IPS-18a (cell line): ENCODE results near the gene OR2L2.

Experiments used
- H3K27ac ChIP-seq: one replicate; pipeline ENCODE4 v1.5.1; 2013; ENCODE audit warnings: low read length
- H3K27me3 ChIP-seq: one replicate; pipeline ENCODE4 v1.6.1; 2013; ENCODE audit warnings: mild to moderate bottlenecking, low read length; ENCODE audit not compliant: control insufficient read depth, insufficient read depth
- H3K36me3 ChIP-seq: one replicate; pipeline ENCODE4 v1.6.1; 2013; ENCODE audit warnings: low read depth, low read length; ENCODE audit not compliant: control insufficient read depth
- H3K4me1 ChIP-seq: one replicate; pipeline ENCODE4 v1.6.1; 2013; ENCODE audit warnings: low read depth, low read length; ENCODE audit not compliant: control insufficient read depth
- H3K4me3 ChIP-seq: one replicate; pipeline ENCODE4 v1.5.1; 2013; ENCODE audit warnings: low read length
- H3K9ac ChIP-seq: one replicate; pipeline ENCODE4 v1.6.1; 2013; ENCODE audit warnings: mild to moderate bottlenecking, low read length, moderate library complexity
- H3K9me3 ChIP-seq: one replicate; pipeline ENCODE4 v1.6.1; 2013; ENCODE audit warnings: low read depth, low read length; ENCODE audit not compliant: control insufficient read depth

OR2L2 gene, protein sequence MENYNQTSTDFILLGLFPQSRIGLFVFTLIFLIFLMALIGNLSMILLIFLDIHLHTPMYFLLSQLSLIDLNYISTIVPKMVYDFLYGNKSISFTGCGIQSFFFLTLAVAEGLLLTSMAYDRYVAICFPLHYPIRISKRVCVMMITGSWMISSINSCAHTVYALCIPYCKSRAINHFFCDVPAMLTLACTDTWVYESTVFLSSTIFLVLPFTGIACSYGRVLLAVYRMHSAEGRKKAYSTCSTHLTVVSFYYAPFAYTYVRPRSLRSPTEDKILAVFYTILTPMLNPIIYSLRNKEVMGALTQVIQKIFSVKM

DNA sequence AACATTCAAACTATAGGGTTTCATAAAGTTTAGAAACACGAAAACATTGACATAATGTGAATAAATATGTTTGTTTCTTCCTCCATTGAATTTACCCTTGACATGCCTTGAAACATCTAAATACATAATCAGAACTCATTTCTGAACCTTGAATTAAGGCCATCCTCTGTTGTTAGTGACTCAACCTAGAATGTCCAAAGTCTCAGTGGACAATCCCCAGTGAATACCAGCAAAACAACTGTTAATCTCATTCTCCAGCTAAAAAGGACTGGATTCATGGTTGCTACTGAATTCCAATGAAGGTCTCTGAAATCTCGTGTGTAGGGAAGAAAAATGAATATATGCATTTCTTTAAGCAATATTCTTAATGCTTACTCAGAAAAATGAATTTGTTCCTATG is at the start of gene OR2L2:
TSS of gene OR2L2 (plus strand) at position 301 of the 400 bp plus-strand sequence. CDS start 8,198 bp downstream, outside the sequence.
- peaks cover 70% of the 10 kb centered on the region for H3K9me3 ChIP-seq
- no peaks in the 10 kb centered on the region for H3K36me3 ChIP-seq
- no peaks in the 10 kb centered on the region for H3K4me1 ChIP-seq

DNA sequence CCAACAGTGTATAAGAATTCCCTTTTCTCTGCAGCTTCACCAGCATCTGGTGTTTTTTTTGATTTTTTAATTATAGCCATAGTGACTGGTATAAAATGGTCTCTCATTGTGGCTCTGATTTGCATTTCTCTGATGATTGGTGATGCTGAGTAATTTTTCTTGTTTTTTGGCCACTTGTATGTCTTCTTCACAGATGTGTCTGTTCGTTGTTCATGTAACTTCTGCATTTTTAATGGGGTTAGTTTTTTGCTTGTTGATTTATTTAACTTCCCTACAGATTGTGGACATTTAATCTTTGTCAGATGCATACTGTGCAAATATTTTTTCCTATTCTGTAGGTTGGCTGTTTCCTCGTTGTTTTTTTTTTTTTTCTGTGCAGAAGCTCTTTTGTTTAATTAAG is 36.9 kb upstream of the OR2L2 start:
- H3K27ac ChIP-seq: no peak overlapping the region
- peaks cover 75% of the 10 kb centered on the region for H3K9me3 ChIP-seq
- no peaks in the 10 kb centered on the region for H3K4me1 ChIP-seq
- H3K9ac ChIP-seq: no peak overlapping the region
- no peak overlapping the region for H3K4me3 ChIP-seq
- H3K36me3 ChIP-seq: no peaks in the 10 kb centered on the region
- H3K27me3 ChIP-seq: no peaks in the 10 kb centered on the region

More for the DNA sequence above, at the start of gene OR2L2:
- no peak within 1 kb of the TSS for H3K27ac ChIP-seq
- H3K4me3 ChIP-seq: no peak within 1 kb of the TSS
- no peak within 1 kb of the TSS for H3K9ac ChIP-seq
- H3K27me3 ChIP-seq: no peaks in the 10 kb centered on the region

DNA sequence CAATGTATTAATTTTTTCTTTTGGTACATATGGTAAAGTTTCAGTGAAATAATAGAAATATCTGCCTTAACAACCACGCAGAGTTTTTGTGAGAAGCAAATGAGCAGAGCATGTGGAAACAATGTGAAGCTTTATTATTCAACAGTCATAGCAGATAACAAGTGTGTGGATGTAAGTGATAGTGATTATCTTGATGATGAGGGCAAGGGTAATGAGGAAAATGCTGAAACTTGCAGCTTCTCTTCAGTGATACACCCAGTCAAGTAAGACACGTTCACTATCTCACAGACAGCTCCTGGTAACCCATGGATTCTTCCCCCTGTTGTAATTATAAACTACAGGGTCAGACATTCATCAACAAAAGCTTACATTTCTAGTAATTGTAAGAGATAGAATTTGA is 31.1 kb upstream of the OR2L2 start:
- H3K4me1 ChIP-seq: no peaks in the 10 kb centered on the region
- H3K27ac ChIP-seq: no peak overlapping the region
- no peak overlapping the region for H3K4me3 ChIP-seq
- no peak overlapping the region for H3K9ac ChIP-seq
- H3K27me3 ChIP-seq: no peaks in the 10 kb centered on the region
- no peaks in the 10 kb centered on the region for H3K36me3 ChIP-seq
- H3K9me3 ChIP-seq: peaks cover 62% of the 10 kb centered on the region

DNA sequence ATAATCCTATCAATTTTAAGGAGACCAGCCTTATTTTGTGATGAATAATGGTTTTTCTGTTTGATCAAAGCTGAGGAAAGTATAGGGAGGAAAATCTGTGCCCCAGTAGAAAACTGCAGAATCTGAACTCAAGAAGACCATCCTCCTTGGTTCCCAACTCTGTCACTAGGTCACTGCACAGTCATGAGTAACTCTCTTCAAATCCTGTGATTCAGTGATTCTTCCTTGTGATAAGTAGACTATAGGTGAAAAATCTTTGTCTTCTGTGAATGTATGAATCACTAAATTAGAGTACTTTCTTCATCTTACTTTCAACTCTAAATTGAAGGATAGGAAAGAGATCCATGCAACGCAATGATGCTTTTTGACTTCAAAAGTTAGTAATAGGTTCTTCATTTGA is 29.7 kb upstream of the OR2L2 start:
- Histone ChIP-seq H3K4me3 (no peak overlapping the region), H3K9me3 (peaks cover 60% of the 10 kb centered on the region), H3K36me3 (no peaks in the 10 kb centered on the region), H3K27ac (no peak overlapping the region), H3K9ac (no peak overlapping the region), H3K27me3 (no peaks in the 10 kb centered on the region), H3K4me1 (no peaks in the 10 kb centered on the region)

DNA sequence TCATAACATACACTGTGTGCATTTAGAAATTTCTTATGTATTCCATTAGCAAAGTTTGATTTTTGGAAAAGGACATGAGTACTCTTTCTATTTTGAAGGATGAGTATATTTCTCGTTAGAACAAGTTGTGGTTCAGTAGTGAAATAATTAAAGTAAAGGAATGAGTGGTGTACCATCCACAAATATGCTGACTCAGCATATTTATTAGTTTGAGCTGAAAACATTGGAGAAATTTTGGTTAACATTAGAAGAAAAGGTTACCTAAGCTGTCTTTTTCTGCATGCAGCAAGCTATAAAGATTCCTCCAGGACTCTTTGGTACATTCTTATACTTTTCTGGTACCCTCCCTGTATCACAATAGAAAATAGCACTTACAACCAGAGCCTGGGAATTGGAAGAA is 22.1 kb upstream of the OR2L2 start:
- Histone ChIP-seq H3K4me1 (no peaks in the 10 kb centered on the region), H3K27ac (no peak overlapping the region), H3K4me3 (no peak overlapping the region), H3K27me3 (no peaks in the 10 kb centered on the region), H3K36me3 (no peaks in the 10 kb centered on the region), H3K9me3 (peaks cover 68% of the 10 kb centered on the region), H3K9ac (no peak overlapping the region)

DNA sequence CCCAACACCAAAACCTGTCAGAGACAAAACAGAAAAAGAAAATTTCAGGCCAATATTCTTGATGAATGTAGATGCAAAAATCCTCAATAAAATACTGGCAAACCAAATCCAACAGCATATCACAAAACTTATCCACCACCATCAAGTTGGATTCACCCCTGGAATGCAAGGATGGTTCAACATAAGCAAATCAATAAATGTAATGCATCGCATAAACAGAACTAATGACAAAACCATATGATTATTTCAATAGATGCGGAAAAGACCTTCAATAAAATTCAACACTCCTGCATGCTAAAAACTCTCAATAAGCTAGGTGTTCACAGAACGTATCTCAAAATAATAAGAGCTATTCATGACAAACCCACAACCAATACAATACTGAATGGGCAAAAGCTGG is 20.2 kb upstream of the OR2L2 start:
- no peak overlapping the region for H3K4me3 ChIP-seq
- no peaks in the 10 kb centered on the region for H3K27me3 ChIP-seq
- no peaks in the 10 kb centered on the region for H3K4me1 ChIP-seq
- H3K9me3 ChIP-seq: peaks cover 60% of the 10 kb centered on the region
- no peaks in the 10 kb centered on the region for H3K36me3 ChIP-seq
- no peak overlapping the region for H3K9ac ChIP-seq
- H3K27ac ChIP-seq: no peak overlapping the region

DNA sequence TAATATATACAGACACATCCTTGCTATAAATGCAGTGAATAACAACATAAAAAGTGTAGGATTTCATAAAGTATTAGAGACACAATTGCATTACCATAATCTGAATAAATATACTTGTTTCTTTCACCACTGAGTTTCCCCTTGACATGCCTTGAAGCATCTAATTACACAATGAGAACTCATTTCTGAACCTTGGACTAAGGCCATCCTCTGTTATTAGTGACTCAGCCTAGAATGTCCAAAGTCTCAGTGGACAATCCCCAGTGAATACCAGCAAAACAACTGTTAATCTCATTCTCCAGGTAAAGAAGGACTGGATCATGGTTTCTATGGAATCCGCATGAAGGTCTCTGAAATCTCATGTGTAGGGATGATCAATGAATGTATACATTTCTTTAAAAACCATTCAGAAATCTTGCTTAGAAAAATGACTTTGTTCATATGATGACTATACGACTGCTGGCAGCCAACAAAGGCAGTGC is 16.6 kb upstream of the OR2L2 start, which contains the start of gene OR2L5:
TSS of gene OR2L5 (plus strand) at position 432 of the 482 bp plus-strand sequence. CDS start 8,288 bp downstream, outside the sequence.
- Histone ChIP-seq H3K36me3 (no peaks in the 10 kb centered on the region), H3K4me3 (no peak within 1 kb of the TSS), H3K27me3 (no peaks in the 10 kb centered on the region), H3K4me1 (no peaks in the 10 kb centered on the region), H3K9me3 (peaks cover 58% of the 10 kb centered on the region), H3K27ac (no peak within 1 kb of the TSS), H3K9ac (no peak within 1 kb of the TSS)

DNA sequence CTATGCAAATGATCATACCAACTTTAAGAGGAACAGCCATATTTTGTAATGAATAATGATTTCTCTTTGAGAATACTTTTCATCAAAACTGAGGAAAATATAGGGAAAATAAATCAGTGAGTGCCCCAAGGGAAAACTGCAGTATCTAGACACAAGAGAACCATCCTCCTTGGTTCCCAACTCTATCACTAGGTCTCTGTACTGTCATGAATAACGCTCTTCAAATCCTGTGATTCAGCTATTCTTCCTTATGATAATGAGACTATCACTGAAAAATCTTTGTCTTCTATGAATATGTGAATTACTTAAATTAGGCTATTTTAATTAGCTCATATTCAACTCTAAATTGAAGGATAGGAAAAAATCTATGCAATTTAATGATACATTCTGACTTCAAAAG is 14.1 kb upstream of the OR2L2 start:
- no peaks in the 10 kb centered on the region for H3K27me3 ChIP-seq
- H3K9me3 ChIP-seq: peaks cover 69% of the 10 kb centered on the region
- no peak overlapping the region for H3K4me3 ChIP-seq
- no peak overlapping the region for H3K27ac ChIP-seq
- no peaks in the 10 kb centered on the region for H3K36me3 ChIP-seq
- no peaks in the 10 kb centered on the region for H3K4me1 ChIP-seq
- no peak overlapping the region for H3K9ac ChIP-seq

DNA sequence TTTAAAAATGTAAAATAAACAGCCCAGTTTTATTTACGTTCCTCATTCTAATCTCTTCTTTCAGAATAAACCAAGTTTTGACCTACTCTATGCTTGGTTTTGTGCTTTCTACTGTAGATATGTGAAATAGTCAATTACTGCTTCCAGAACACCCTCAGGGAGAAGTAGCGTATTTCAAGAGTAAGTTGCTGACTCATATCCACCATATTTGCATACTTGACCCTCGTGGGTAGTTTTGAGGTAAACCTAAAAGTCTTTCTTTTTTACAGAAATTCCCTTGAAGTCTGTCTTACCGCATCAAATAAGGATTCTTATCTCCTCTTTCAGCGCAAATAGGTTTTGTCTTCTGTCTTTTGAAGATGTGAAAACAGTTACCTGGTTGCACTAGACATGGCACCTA is 15.3 kb downstream of the OR2L2 start:
- no peaks in the 10 kb centered on the region for H3K4me1 ChIP-seq
- no peak overlapping the region for H3K9ac ChIP-seq
- H3K27me3 ChIP-seq: no peaks in the 10 kb centered on the region
- H3K9me3 ChIP-seq: peaks cover 63% of the 10 kb centered on the region
- no peak overlapping the region for H3K27ac ChIP-seq
- H3K36me3 ChIP-seq: no peaks in the 10 kb centered on the region
- no peak overlapping the region for H3K4me3 ChIP-seq

DNA sequence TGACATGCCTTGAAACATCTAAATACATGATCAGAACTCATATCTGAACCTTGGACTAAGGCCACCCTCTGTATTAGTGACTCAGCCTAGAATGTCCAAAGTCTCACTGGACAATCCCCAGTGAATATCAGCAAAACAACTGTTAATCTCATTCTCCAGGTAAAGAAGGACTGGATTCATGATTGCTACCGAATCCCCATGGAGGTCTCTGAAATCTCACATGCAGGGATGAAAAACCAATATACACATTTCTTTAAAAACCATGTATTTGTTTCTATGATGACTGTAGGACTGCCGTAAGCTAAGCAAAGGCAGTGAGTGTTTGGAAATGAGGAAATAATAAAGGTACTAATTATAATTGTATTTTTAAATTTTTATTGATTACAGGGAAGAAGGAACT is 16.7 kb downstream of the OR2L2 start, which contains the start of gene OR2L3:
TSS of gene OR2L3 (plus strand) at position 301 of the 400 bp plus-strand sequence. CDS start 13,846 bp downstream, outside the sequence.
- Histone ChIP-seq H3K4me1 (no peaks in the 10 kb centered on the region), H3K27me3 (no peaks in the 10 kb centered on the region), H3K4me3 (no peak within 1 kb of the TSS), H3K36me3 (no peaks in the 10 kb centered on the region), H3K9ac (no peak within 1 kb of the TSS), H3K27ac (no peak within 1 kb of the TSS), H3K9me3 (peaks cover 59% of the 10 kb centered on the region)

DNA sequence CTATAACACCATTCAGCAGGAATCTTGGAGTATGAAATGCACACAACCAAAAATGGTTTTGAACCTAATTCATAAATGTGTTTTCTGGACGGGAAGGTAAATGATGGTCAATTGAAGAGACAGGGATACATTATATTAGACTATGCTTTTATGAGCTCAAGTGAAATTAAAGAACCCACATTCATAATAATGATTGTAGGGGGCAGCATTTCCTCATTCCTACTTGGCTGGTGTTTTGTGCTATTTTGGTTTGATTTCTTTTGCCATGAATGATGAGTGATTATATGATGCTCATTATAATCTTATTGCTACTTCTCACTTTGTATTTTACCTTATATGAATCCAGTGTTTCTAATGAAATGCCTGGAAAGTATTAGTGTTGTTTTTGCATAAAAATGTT is 17.1 kb downstream of the OR2L2 start:
- Histone ChIP-seq H3K27me3 (no peaks in the 10 kb centered on the region), H3K9ac (no peak overlapping the region), H3K36me3 (no peaks in the 10 kb centered on the region), H3K27ac (no peak overlapping the region), H3K4me1 (no peaks in the 10 kb centered on the region), H3K4me3 (no peak overlapping the region), H3K9me3 (peaks cover 62% of the 10 kb centered on the region)

DNA sequence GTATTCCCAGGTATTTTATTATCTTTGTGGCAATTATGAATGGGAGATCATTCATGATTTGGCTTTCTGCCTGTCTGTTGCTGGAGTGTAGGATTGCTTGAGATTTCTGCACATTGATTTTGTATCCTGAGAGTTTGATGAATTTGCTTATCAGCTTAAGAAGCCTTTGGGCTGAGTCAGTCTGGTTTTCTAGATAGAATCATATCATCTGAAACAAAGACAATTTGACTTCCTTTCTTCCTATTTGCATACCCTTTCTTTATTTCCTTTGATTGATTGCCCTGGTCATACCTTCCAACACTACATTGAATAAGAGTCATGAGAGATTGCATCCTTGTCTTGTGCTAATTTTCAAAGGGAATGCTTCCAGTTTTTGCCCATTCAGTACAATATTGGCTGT is 24.8 kb downstream of the OR2L2 start:
- Histone ChIP-seq H3K27ac (no peak overlapping the region), H3K27me3 (no peaks in the 10 kb centered on the region), H3K36me3 (no peaks in the 10 kb centered on the region), H3K9ac (no peak overlapping the region), H3K9me3 (peaks cover 58% of the 10 kb centered on the region), H3K4me1 (no peaks in the 10 kb centered on the region), H3K4me3 (no peak overlapping the region)
